ENCODE measurements around the gene KIFC3. TPM values are rescaled to one million over a fixed set of nuclear protein-coding genes. Genes with fewer than 3 reads are reported as not detected.

The KIFC3 gene
- total and polyA plus RNA-seq, 2 of the 13 experiments (the other 11 are each of a cell fraction or from before 2014, with no cell fraction given) = 42.1 to 45.3 TPM

DNA sequence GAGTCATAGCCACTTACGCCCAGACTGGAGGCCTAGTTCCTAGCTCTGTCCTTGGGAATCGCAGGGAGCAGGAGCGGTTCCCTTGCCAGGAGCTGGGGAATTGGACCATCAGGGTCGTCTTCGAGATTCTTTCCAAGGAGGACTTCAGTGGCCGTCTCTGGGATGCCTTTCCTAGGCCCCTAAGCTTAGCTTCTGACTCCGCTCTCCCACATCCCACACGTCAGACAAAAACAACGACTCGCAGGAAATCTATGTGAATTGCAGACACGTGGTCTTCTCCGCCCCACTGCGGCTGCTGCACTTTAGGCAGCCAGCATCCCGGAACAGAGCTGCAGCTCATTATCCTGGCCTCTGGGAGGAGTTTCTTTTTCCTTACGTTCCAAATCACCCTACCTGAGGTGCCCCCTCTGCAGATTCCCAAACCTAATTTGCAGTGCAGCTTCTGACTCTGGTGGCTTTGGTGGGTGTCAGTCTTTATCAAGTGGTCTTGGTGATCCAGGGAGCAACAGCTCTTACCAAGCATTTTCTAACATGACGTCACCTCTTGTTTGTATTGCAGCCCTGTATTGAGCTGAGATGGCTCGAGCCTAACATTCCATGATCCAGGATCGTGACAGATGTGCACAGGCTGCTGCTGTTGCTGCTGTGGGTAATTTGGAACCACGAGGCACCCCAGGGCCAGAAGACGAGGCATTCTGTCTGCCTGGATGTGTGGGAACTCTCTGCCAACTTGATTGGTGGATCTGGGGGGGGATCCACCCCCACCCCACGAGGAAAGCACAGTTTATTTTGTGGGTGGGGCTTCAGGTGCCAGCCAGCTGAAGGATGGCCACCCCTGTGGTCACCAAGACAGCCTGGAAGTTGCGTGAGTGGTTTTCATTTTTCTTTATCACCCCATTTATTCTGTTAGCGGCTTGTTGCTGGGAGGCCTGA lies 65.6 kb downstream of the KIFC3 start (continued):
- TF ChIP-seq ZBTB43 (CRISPR knock-in tag; conservative IDR thresholded peaks at IDR 0.05) (no peak), ZNF790 (CRISPR knock-in tag; IDR thresholded peaks at IDR 0.05; ENCODE audit: borderline replicate concordance) (no peak), ZNF773 (CRISPR knock-in tag; IDR thresholded peaks at IDR 0.05; ENCODE audit: borderline replicate concordance) (no peak), RFX3 (CRISPR knock-in tag; IDR thresholded peaks at IDR 0.05) (no peak), ZNF12 (CRISPR knock-in tag; IDR thresholded peaks at IDR 0.05) (no peak), TAF15 (IDR thresholded peaks at IDR 0.05; ENCODE audit: low read depth, low read length, poor library complexity, severe bottlenecking) (no peak), TEAD3 (CRISPR knock-in tag; optimal IDR thresholded peaks at IDR 0.05; ENCODE audit: borderline replicate concordance) (no peak), FOSL2 (CRISPR knock-in tag; IDR thresholded peaks at IDR 0.05) (peak; percentile 67), CHD4 (IDR thresholded peaks at IDR 0.05; ENCODE audit: borderline replicate concordance, low read length) (0 out of 2 replicates have a peak, but pooled peaks have one; percentile 8), ZBTB33 (CRISPR knock-in tag; IDR thresholded peaks at IDR 0.05) (no peak), ATF2 (CRISPR knock-in tag; IDR thresholded peaks at IDR 0.05) (peak; percentile 98), CENPT (CRISPR knock-in tag; IDR thresholded peaks at IDR 0.05; ENCODE audit: low read depth) (no peak), FIP1L1 (IDR thresholded peaks at IDR 0.05; ENCODE audit: borderline replicate concordance, insufficient read depth, low read depth, low read length) (no peak), ZNF607 (CRISPR knock-in tag; IDR thresholded peaks at IDR 0.05; ENCODE audit: borderline replicate concordance) (0 out of 2 replicates have a peak, but pooled peaks have one; percentile 67), ZNF350 (CRISPR knock-in tag; IDR thresholded peaks at IDR 0.05; ENCODE audit: borderline replicate concordance, low read depth) (peak; percentile 48; the same call in 1 of the 2 replicates), ZFX (CRISPR knock-in tag; IDR thresholded peaks at IDR 0.05; ENCODE audit: low read depth) (no peak; the same call in 1 of the 2 replicates), ATRX (CRISPR knock-in tag; IDR thresholded peaks at IDR 0.05; ENCODE audit: borderline replicate concordance) (no peak), NCOA1 (CRISPR knock-in tag; IDR thresholded peaks at IDR 0.05) (no peak), EED (CRISPR knock-in tag; IDR thresholded peaks at IDR 0.05) (no peak), ELF4 (CRISPR knock-in tag; IDR thresholded peaks at IDR 0.05; ENCODE audit: borderline replicate concordance) (no peak), HNF4G (IDR thresholded peaks at IDR 0.05; ENCODE audit: borderline replicate concordance, low read depth, low read length) (no peak), HNF4G (CRISPR knock-in tag; IDR thresholded peaks at IDR 0.05; ENCODE audit: borderline replicate concordance, low read depth) (no peak), NFRKB (IDR thresholded peaks at IDR 0.05) (no peak), GATAD1 (CRISPR knock-in tag; IDR thresholded peaks at IDR 0.05) (0 out of 2 replicates have a peak, but pooled peaks have one; percentile 10), YY1 (IDR thresholded peaks at IDR 0.05; ENCODE audit: insufficient read depth, insufficient replicate concordance, low read depth, low read length) (no peak), ZSCAN31 (CRISPR knock-in tag; IDR thresholded peaks at IDR 0.05; ENCODE audit: low read depth) (peak; percentile 64; the same call in 1 of the 2 replicates)

All from HepG2 (cell line).